PC-9 (cell line): ENCODE measurements around the gene MALRD1. TPM values are rescaled to one million over a fixed set of nuclear protein-coding genes. Genes with fewer than 3 reads are reported as not detected.

ENCODE experiments used
- BruUV-seq: library from RNA; stranded (reverse); fragments of 400-500 nt; replicated peaks from 2 replicates; lab custom pipeline; 2021; lab: Mats Ljungman, UMichigan
- CTCF ChIA-PET: fragments of 300-600 bp; sonication (Branson Sonifier 250); formaldehyde crosslinking; loops from one replicate; lab custom pipeline; 2022; ENCODE audit warnings: antibody characterized with exemption; lab: Charles Lee
- POLR2A ChIA-PET: fragments of 300-600 bp; sonication (Branson Sonifier 250); formaldehyde crosslinking; loops from one replicate; lab custom pipeline; 2022; ENCODE audit warnings: antibody characterized with exemption; ENCODE audit not compliant: unreplicated experiment; lab: Charles Lee
- DNase-seq, 2 experiments: peaks; one replicate each; pipeline versions ENCODE4 v3.0.0 to v3.0.0-alpha.2; 2015 to 2022; ENCODE audit warnings: mixed read lengths in 1 of 2
- H2AFZ ChIP-seq: fragments of 200-600 bp; sonication (generic); 2 replicates; pipeline ENCODE4 v1.8.1; 2017; ENCODE audit warnings: antibody characterized with exemption
- H3F3A ChIP-seq: fragments of 200-600 bp; sonication (generic); 2 replicates; pipeline ENCODE4 v1.8.1; 2017; ENCODE audit warnings: antibody characterized with exemption, mild to moderate bottlenecking, low read depth; ENCODE audit not compliant: insufficient read depth
- H3K27ac ChIP-seq: fragments of 200-600 bp; sonication (generic); 2 replicates; pipeline ENCODE4 v1.6.1; 2016; ENCODE audit warnings: mixed run types
- H3K27me3 ChIP-seq: fragments of 200-600 bp; sonication (generic); 2 replicates; pipeline ENCODE4 v1.6.1; 2016; ENCODE audit warnings: low read depth, mixed run types; ENCODE audit not compliant: insufficient read depth
- H3K36me3 ChIP-seq: fragments of 200-600 bp; sonication (generic); 2 replicates; pipeline ENCODE4 v1.6.1; 2016; ENCODE audit warnings: low read depth, mixed run types
- H3K4me1 ChIP-seq: fragments of 200-600 bp; sonication (generic); replicated peaks from 2 replicates; pipeline ENCODE4 v1.6.1; 2016; ENCODE audit warnings: mixed run types; ENCODE audit not compliant: insufficient read depth
- H3K4me2 ChIP-seq: fragments of 200-600 bp; sonication (generic); 2 replicates; pipeline ENCODE4 v1.6.1; 2017; ENCODE audit warnings: mixed run types
- H3K4me3 ChIP-seq: fragments of 200-600 bp; sonication (generic); 2 replicates; pipeline ENCODE4 v1.6.1; 2016; ENCODE audit warnings: mixed run types
- H3K79me2 ChIP-seq: fragments of 200-600 bp; sonication (generic); 2 replicates; pipeline ENCODE4 v1.6.1; 2017; ENCODE audit warnings: low read depth, mixed run types
- H3K9me2 ChIP-seq: fragments of 200-600 bp; sonication (generic); 2 replicates; pipeline ENCODE4 v1.8.1; 2017; ENCODE audit warnings: mild to moderate bottlenecking; ENCODE audit not compliant: insufficient read depth
- H3K9me3 ChIP-seq: fragments of 200-600 bp; sonication (generic); 2 replicates; pipeline ENCODE4 v1.8.1; 2016; ENCODE audit warnings: low read depth; ENCODE audit not compliant: insufficient read depth
- H4K20me1 ChIP-seq: fragments of 200-600 bp; sonication (generic); 2 replicates; pipeline ENCODE4 v1.8.1; 2017; ENCODE audit not compliant: insufficient read depth
- CTCF ChIP-seq: fragments of 200-600 bp; sonication (generic); conservative IDR thresholded peaks from 2 replicates; pipeline ENCODE4 v1.6.1; 2017; ENCODE audit warnings: mixed run types, antibody characterized with exemption, mild to moderate bottlenecking, moderate library complexity
- EZH2 ChIP-seq: fragments of 200-600 bp; sonication (generic); IDR thresholded peaks from 2 replicates; pipeline ENCODE4 v1.8.0; 2017; ENCODE audit warnings: antibody characterized with exemption, low read depth
- intact Hi-C: fragments of 100-400 bp; cut with micrococcal nuclease; formaldehyde crosslinking; loops from one replicate; pipeline ENCODE4 v1.10.0; 2022; ENCODE audit not compliant: unreplicated experiment
- total RNA-seq: library from RNA; stranded (reverse); gene quantifications from 2 replicates; pipeline ENCODE4 v1.2.3, GENCODE V29; 2021

MALRD1 gene
- total RNA-seq, 1 experiment from 2014 or later, result not detected

DNA sequence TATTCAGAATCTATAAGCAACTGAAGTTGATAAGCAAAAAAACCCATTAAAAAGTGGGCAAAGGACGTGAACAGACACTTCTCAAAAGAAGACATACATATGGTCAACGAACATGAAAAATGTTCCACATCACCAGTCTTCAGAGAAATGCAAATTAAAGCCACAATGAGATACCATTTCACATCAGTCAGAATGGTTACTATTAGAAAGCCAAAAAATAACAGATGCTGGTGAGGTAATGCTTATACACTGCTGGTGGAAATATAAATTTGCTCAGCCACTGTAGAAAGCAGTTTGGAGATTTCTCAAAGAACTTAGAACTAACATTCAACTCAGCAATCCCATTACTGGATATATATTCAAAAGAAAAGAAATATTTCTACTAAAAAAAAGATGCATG, 434.8 kb downstream of the MALRD1 start:
- Histone ChIP-seq H3K4me3 (no peak overlapping the region), H3F3A (no peaks in the 10 kb centered on the region), H3K9me3 (no peaks in the 10 kb centered on the region), H3K79me2 (no peaks in the 10 kb centered on the region), H2AFZ (no peak overlapping the region), H3K27ac (no peak overlapping the region), H3K4me1 (no peaks in the 10 kb centered on the region), H3K4me2 (no peak overlapping the region), H3K9me2 (no peaks in the 10 kb centered on the region), H3K27me3 (no peaks in the 10 kb centered on the region), H4K20me1 (no peaks in the 10 kb centered on the region), H3K36me3 (no peaks in the 10 kb centered on the region)
- no TSS peak for BruUV-seq
- ChIA-PET CTCF (no interaction called here), POLR2A (no interaction called here)
- intact Hi-C loops, result no loop called here
- DNase-seq, result no peak
- TF ChIP-seq CTCF (no peak), EZH2 (no peak)

DNA sequence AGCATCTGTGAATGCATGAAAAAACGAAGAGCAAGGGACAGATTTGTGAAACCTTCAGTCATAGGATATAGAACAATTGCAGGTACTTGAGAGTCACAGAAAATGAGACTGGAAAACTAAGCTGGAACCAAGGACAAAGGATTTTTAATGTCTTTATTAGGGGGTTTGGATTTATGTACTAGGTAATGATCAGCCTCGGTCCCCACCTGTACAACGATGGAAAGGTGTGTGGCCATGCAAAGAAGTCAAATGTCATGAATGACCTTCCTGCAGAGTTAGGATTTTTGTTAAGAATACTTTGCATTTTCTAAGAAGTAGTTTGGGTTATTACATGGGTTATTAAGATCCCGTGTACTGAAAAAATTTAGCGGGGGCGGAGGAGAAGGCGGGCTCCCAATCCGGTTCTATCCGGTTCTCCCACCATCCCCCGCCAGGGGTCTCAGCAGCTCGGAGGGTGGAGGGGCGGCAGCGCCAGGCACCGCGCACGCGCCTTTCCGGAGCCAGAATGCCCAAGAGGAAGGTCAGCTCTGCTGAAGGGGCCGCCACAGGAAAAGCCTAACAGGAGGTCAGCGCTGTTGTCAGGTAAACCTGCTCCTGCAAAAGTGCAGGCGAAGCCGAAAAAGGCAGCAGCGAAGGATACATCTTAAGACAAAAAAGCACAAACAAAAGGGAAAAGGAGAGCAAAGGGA, 440.1 kb downstream of the MALRD1 start:
- no peak overlapping the region for H3K4me2 ChIP-seq
- no TSS peak for BruUV-seq
- no peaks in the 10 kb centered on the region for H3K4me1 ChIP-seq
- POLR2A ChIA-PET, result no interaction called here
- H3K27me3 ChIP-seq, result no peaks in the 10 kb centered on the region
- intact Hi-C loops, result no loop called here
- H3K36me3 ChIP-seq, result no peaks in the 10 kb centered on the region
- H3K4me3 ChIP-seq, result no peak overlapping the region
- H3K9me3 ChIP-seq, result no peaks in the 10 kb centered on the region
- H3K9me2 ChIP-seq, result no peaks in the 10 kb centered on the region
- H3K79me2 ChIP-seq, result no peaks in the 10 kb centered on the region
- TF ChIP-seq CTCF (no peak), EZH2 (no peak)
- H3F3A ChIP-seq, result no peaks in the 10 kb centered on the region
- DNase-seq, result no peak
- no peak overlapping the region for H2AFZ ChIP-seq
- CTCF ChIA-PET, result no interaction called here
- no peaks in the 10 kb centered on the region for H4K20me1 ChIP-seq
- no peak overlapping the region for H3K27ac ChIP-seq

- no peaks in the 10 kb centered on the region for H3K4me1 ChIP-seq
- H3F3A ChIP-seq, result no peaks in the 10 kb centered on the region
- no peak overlapping the region for H2AFZ ChIP-seq
- H3K4me2 ChIP-seq, result no peak overlapping the region
- H3K4me3 ChIP-seq, result no peak overlapping the region
- H3K9me2 ChIP-seq, result no peaks in the 10 kb centered on the region
- no peaks in the 10 kb centered on the region for H4K20me1 ChIP-seq
- CTCF ChIA-PET, result no interaction called here
- TF ChIP-seq CTCF (no peak), EZH2 (no peak)
- DNase-seq, result no peak
- intact Hi-C loops, result no loop called here
- no peaks in the 10 kb centered on the region for H3K27me3 ChIP-seq
- H3K9me3 ChIP-seq, result no peaks in the 10 kb centered on the region
- no peak overlapping the region for H3K27ac ChIP-seq
- no peaks in the 10 kb centered on the region for H3K36me3 ChIP-seq
- POLR2A ChIA-PET, result no interaction called here
- no peaks in the 10 kb centered on the region for H3K79me2 ChIP-seq
- BruUV-seq, result no TSS peak
Measured at GRCh38 chr10:19491166-19491565, 442.6 kb downstream of the MALRD1 start.
